ENCODE results near the gene CTR9.

CTR9 gene

GRCh38 chr11:10743354-10744000 is 7.6 kb upstream of the CTR9 start:
- DNase-seq, result no peak

GRCh38 chr11:10744206-10744605 is 6.8 kb upstream of the CTR9 start:
- DNase-seq, result no peak

GRCh38 chr11:10746871-10747270 is 4.2 kb upstream of the CTR9 start:
- no peak for DNase-seq

GRCh38 chr11:10747733-10748132 is 3.3 kb upstream of the CTR9 start:
- DNase-seq, result no peak

- DNase-seq, result no peak
Observed at GRCh38 chr11:10749476-10749875, 1.6 kb upstream of the CTR9 start.

- DNase-seq, result no peak
Observed at GRCh38 chr11:10751581-10751940, 515 bp downstream of the CTR9 start.

- DNase-seq, result no peak
Observed at GRCh38 chr11:10752061-10752460, 1.0 kb downstream of the CTR9 start.

GRCh38 chr11:10752486-10752885 is 1.4 kb downstream of the CTR9 start:
- no peak for DNase-seq

GRCh38 chr11:10758957-10759356 is 7.9 kb downstream of the CTR9 start:
- DNase-seq, result no peak

GRCh38 chr11:10761085-10761698 is 10.1 kb downstream of the CTR9 start:
- no peak for DNase-seq

GRCh38 chr11:10762185-10762584 is 11.1 kb downstream of the CTR9 start:
- no peak for DNase-seq

- DNase-seq, result no peak
Observed at GRCh38 chr11:10762913-10763421, 11.9 kb downstream of the CTR9 start.

- no peak for DNase-seq
Observed at GRCh38 chr11:10763766-10764165, 12.7 kb downstream of the CTR9 start.

- no peak for DNase-seq
Observed at GRCh38 chr11:10764412-10764811, 13.4 kb downstream of the CTR9 start.

- DNase-seq, result no peak
Observed at GRCh38 chr11:10770626-10771254, 19.7 kb downstream of the CTR9 start.

GRCh38 chr11:10771457-10771856 is 20.4 kb downstream of the CTR9 start:
- DNase-seq, result no peak

GRCh38 chr11:10774811-10775210 is 23.8 kb downstream of the CTR9 start:
- no peak for DNase-seq

- no peak for DNase-seq
Observed at GRCh38 chr11:10777393-10777793, 26.3 kb downstream of the CTR9 start.

GRCh38 chr11:10777806-10778205 is 26.8 kb downstream of the CTR9 start:
- DNase-seq, result no peak

- DNase-seq, result no peak
Observed at GRCh38 chr11:10778217-10778970, 27.3 kb downstream of the CTR9 start.

GRCh38 chr11:10779086-10779485 is 28.0 kb downstream of the CTR9 start:
- no peak for DNase-seq

- DNase-seq, result no peak
Observed at GRCh38 chr11:10780040-10780439, 29.0 kb downstream of the CTR9 start.
